IPS-18a (cell line): ENCODE results near the gene ARHGAP30.

Source experiments
- H3K27ac ChIP-seq: one replicate; pipeline ENCODE4 v1.5.1; 2013; ENCODE audit warnings: low read length
- H3K27me3 ChIP-seq: one replicate; pipeline ENCODE4 v1.6.1; 2013; ENCODE audit warnings: mild to moderate bottlenecking, low read length; ENCODE audit not compliant: control insufficient read depth, insufficient read depth
- H3K36me3 ChIP-seq: one replicate; pipeline ENCODE4 v1.6.1; 2013; ENCODE audit warnings: low read depth, low read length; ENCODE audit not compliant: control insufficient read depth
- H3K4me1 ChIP-seq: one replicate; pipeline ENCODE4 v1.6.1; 2013; ENCODE audit warnings: low read depth, low read length; ENCODE audit not compliant: control insufficient read depth
- H3K4me3 ChIP-seq: one replicate; pipeline ENCODE4 v1.5.1; 2013; ENCODE audit warnings: low read length
- H3K9ac ChIP-seq: one replicate; pipeline ENCODE4 v1.6.1; 2013; ENCODE audit warnings: mild to moderate bottlenecking, low read length, moderate library complexity
- H3K9me3 ChIP-seq: one replicate; pipeline ENCODE4 v1.6.1; 2013; ENCODE audit warnings: low read depth, low read length; ENCODE audit not compliant: control insufficient read depth

ARHGAP30 gene

GRCh38 chr1:161045736-161046604 is 23.7 kb downstream of the ARHGAP30 start, which contains the start of gene USF1:
Gene USF1, minus strand, starts transcription at chr1:161045977. Its CDS starts 2,702 bp downstream, at chr1:161043275.
- Histone ChIP-seq H3K9me3 (peaks cover 6% of the 10 kb centered on the region), H3K27ac (peak within 1 kb of the TSS; percentile 98), H3K4me3 (peak within 1 kb of the TSS; percentile 91), H3K27me3 (peaks cover 22% of the 10 kb centered on the region), H3K4me1 (peaks cover 12% of the 10 kb centered on the region), H3K9ac (peak within 1 kb of the TSS; percentile 87), H3K36me3 (peaks cover 18% of the 10 kb centered on the region)

- H3K4me1 ChIP-seq = peaks cover 12% of the 10 kb centered on the region
- H3K9ac ChIP-seq = peak overlapping the region; percentile 87
- H3K9me3 ChIP-seq = peaks cover 6% of the 10 kb centered on the region
- H3K27me3 ChIP-seq = peaks cover 22% of the 10 kb centered on the region
- H3K4me3 ChIP-seq = peak overlapping the region; percentile 91
- peak overlapping the region; percentile 60 for H3K27ac ChIP-seq
- peaks cover 25% of the 10 kb centered on the region for H3K36me3 ChIP-seq
These were observed 24.6 kb downstream of the ARHGAP30 start for GRCh38 chr1:161044908-161045735.

GRCh38 chr1:161044535-161044907 is 25.2 kb downstream of the ARHGAP30 start:
- Histone ChIP-seq H3K27ac (peak overlapping the region; percentile 9), H3K36me3 (peaks cover 31% of the 10 kb centered on the region), H3K4me3 (peak overlapping the region; percentile 91), H3K9me3 (peaks cover 6% of the 10 kb centered on the region), H3K9ac (peak overlapping the region; percentile 87), H3K27me3 (peaks cover 22% of the 10 kb centered on the region), H3K4me1 (peaks cover 12% of the 10 kb centered on the region)

GRCh38 chr1:161039546-161039945 is 30.1 kb downstream of the ARHGAP30 start:
- no peaks in the 10 kb centered on the region for H3K27me3 ChIP-seq
- no peak overlapping the region for H3K4me3 ChIP-seq
- H3K9ac ChIP-seq = no peak overlapping the region
- H3K9me3 ChIP-seq = no peaks in the 10 kb centered on the region
- peaks cover 34% of the 10 kb centered on the region for H3K36me3 ChIP-seq
- no peak overlapping the region for H3K27ac ChIP-seq
- peaks cover 12% of the 10 kb centered on the region for H3K4me1 ChIP-seq

- Histone ChIP-seq H3K36me3 (peaks cover 34% of the 10 kb centered on the region), H3K27me3 (no peaks in the 10 kb centered on the region), H3K4me3 (peak overlapping the region; percentile 77), H3K4me1 (peaks cover 9% of the 10 kb centered on the region), H3K9me3 (no peaks in the 10 kb centered on the region), H3K9ac (no peak overlapping the region), H3K27ac (no peak overlapping the region)
These were observed 30.5 kb downstream of the ARHGAP30 start for GRCh38 chr1:161039154-161039545.

GRCh38 chr1:161038523-161039153 is 31.1 kb downstream of the ARHGAP30 start, which contains the start of gene TSTD1:
Gene TSTD1, minus strand, starts transcription at chr1:161038964. Its CDS starts 75 bp downstream, at chr1:161038889.
- Histone ChIP-seq H3K4me3 (peak within 1 kb of the TSS; percentile 77), H3K9ac (peak within 1 kb of the TSS; percentile 62)

GRCh38 chr1:161037661-161038522 is 31.8 kb downstream of the ARHGAP30 start:
- H3K27ac ChIP-seq = no peak overlapping the region
- peaks cover 29% of the 10 kb centered on the region for H3K36me3 ChIP-seq
- H3K9me3 ChIP-seq = no peaks in the 10 kb centered on the region
- peak overlapping the region; percentile 77 for H3K4me3 ChIP-seq
- H3K9ac ChIP-seq = peak overlapping the region; percentile 62
- no peaks in the 10 kb centered on the region for H3K27me3 ChIP-seq
- H3K4me1 ChIP-seq = peaks cover 9% of the 10 kb centered on the region

More at GRCh38 chr1:161038523-161039153, 31.1 kb downstream of the ARHGAP30 start, which contains the start of gene TSTD1:
- Histone ChIP-seq H3K27ac (no peak within 1 kb of the TSS), H3K9me3 (no peaks in the 10 kb centered on the region), H3K4me1 (peaks cover 9% of the 10 kb centered on the region), H3K36me3 (peaks cover 34% of the 10 kb centered on the region), H3K27me3 (no peaks in the 10 kb centered on the region)

- Histone ChIP-seq H3K4me3 (no peak overlapping the region), H3K36me3 (no peaks in the 10 kb centered on the region), H3K4me1 (peaks cover 9% of the 10 kb centered on the region), H3K9me3 (no peaks in the 10 kb centered on the region), H3K27ac (no peak overlapping the region), H3K9ac (no peak overlapping the region), H3K27me3 (no peaks in the 10 kb centered on the region)
These were observed 35.9 kb downstream of the ARHGAP30 start for GRCh38 chr1:161033751-161034150.

GRCh38 chr1:161032409-161032808 is 37.3 kb downstream of the ARHGAP30 start:
- Histone ChIP-seq H3K27ac (no peak overlapping the region), H3K9ac (no peak overlapping the region), H3K27me3 (no peaks in the 10 kb centered on the region), H3K36me3 (no peaks in the 10 kb centered on the region), H3K9me3 (no peaks in the 10 kb centered on the region), H3K4me1 (peaks cover 9% of the 10 kb centered on the region), H3K4me3 (no peak overlapping the region)

- Histone ChIP-seq H3K9ac (no peak overlapping the region), H3K4me1 (peaks cover 9% of the 10 kb centered on the region), H3K36me3 (no peaks in the 10 kb centered on the region), H3K4me3 (no peak overlapping the region), H3K27ac (no peak overlapping the region), H3K27me3 (no peaks in the 10 kb centered on the region), H3K9me3 (no peaks in the 10 kb centered on the region)
These were observed 37.8 kb downstream of the ARHGAP30 start for GRCh38 chr1:161031874-161032273.
